Activated CD8-positive, alpha-beta memory T cell treated with anti-CD3 and anti-CD28 coated beads, Interleukin-2, amount 50 U/mL, for 24 hours (primary cell): ENCODE measurements around the gene CFAP210.
A peak's percentile ranks its signal among the peaks of the same experiment; 100 is the strongest.

ENCODE experiments used
- DNase-seq: peaks from one replicate; pipeline ENCODE4 v3.0.0-alpha.2; 2020; ENCODE audit errors: extremely low read depth

CFAP210 gene, protein sequence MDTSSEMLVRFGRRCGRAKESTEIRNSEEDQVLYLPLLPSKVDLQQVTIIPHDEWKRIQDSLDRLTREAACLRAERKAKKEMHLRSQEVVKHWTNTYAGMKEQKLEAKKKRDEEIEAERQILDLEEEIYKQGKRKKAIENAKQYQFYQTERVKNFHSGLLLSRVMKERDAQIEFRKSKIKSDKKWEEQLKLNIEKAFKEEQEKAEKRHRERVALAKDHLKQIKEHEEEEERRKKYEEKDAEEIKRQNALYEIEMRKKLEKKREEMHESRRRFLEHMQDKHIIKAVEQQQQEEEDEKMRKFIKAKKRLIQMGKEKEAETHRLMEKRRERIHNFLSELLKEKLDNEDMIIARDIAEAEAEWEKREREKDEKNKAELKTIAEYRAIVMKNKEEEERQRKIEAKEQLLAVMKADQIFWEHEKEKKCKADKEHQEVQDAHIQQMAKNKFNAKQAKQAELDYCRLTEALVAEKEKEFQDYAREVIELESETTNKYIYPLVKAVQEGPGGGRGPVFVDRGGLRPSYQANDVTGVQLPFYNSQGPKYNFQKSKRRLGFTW

DNA sequence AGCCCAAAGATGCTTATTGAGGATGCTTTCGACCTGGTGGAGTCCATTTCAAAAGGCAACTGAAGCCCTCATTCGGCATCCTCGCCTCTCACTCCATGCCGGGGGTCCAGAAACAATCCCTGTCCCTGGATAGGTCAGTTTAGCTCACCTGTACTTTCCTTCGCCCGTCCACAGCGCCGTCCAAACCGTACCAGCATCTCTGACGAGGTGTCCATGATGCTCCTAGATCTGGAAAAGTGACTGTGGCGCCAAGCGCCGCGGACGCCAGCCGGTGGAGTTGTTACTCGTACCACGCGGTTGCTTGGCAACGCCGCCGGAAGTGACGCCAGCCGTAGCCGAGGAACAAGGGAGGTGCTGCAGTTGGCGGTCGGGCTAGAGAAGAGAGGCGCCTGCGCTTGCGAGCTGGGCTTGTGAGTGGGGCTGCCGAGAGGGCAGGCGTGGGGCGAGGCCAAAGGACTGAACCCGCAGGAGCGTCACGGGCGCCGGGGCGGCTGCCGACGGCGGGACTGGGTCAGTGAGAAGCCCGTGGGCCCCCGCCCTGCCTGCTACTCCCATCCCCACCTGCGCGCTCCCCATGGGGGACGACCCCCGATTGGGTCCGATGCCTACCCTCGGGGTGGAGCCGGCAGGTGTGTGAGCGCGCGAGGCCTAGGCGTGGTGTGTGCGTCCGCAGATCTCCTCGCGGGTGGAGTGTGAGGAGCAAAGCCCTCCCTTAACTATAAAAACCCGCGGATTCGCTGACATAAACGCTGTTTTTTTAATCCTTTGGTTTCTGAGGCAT, at the start of gene CFAP210, which contains the start of gene PHOSPHO2:
Gene CFAP210 (minus strand): TSS at position 293 of the 781 bp plus-strand sequence. CDS start 78 bp downstream, at position 215.
Gene PHOSPHO2 (plus strand): TSS at position 357 of the 781 bp plus-strand sequence. CDS start 6,503 bp downstream, outside the sequence.
- DNase-seq = peak; percentile 99

DNA sequence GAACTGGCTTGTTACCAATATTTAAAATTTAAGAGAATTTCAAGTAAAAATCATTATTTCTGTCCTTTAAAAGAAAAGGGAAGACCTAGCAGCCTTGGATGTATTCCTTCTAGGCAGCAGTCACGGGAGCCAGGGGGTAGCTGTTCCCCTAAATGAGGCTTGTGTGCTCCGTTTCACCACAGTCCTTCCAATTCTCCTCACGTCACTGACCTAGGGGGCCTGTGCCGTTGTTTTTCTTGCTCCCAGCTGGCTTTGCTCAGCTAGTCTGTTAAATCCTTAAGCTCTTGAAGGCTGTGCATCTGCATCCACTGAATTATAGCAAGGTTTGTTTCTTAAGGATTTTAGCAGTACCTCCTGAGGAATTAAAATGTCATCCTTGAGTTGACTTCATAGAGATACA, 49.3 kb upstream of the CFAP210 start:
- DNase-seq = no peak

DNA sequence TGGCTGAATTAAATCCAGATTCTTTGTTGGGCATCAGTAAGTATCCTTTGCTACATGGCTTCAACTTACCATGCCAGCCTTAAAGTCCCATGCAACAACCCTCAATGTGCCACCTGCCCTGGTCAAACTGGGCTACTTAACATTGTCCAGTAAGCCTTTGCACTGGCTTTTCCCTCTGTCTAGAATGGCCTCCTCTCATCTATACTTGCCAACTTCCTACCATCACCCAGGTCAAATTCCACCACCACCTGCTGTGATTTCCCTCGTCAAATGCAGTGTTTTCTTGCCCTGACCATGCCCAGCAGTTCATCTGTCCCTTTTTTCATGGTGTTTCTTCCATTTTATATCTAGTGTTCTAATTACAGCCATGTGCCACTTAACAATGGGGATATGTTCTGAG, 45.1 kb upstream of the CFAP210 start:
- no peak for DNase-seq

DNA sequence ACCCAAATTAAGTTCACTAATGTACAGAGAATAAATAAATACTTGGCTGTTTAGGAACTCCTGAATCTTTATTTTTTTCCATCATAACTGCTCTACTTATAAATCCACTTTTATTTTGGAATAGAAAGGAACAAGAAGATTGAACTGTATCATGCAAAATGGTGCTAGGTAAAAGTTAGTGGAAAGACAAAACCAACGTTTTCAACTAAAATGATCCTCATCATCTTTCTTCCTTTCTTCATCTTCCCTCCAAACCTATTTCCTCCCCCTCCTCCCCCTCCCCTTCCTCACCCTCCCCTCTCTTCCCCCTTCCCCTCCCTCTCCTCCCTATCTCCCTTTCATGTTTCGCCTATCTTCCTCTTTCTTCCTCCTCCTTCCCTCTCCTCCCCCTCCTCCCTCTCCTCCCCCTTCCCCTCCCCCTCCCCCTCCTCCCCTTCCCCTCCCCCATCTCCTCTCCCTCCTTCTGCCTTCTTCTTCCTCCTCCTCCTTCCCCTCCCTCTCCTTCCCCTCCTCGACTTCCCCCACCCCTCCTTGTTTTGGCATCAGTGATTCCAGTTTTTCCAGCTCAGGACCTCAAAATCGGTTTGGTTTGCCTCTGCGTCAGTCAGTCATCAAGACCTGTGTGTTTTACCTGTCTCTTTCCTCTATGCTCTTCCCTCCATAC, 44.5 kb upstream of the CFAP210 start:
- no peak for DNase-seq

DNA sequence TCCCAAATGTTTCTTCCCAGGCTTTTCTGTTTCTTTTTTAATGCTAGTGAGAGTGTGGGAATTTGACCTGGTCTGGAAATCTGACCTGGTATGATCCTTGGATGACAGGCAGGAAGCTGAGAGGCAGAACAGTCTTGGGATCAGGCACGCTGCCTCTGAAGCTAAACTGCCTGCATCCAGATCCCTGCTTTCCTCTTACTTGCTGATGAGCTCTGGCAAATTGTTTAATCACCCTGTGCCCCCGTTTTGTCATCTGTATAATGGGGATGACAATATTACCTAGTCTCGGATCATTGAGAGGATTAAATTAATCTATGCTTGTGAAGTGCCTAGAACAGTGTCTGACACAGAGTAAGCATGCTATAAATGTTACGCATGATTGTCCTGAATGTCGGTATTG, 42.7 kb upstream of the CFAP210 start:
- no peak for DNase-seq

DNA sequence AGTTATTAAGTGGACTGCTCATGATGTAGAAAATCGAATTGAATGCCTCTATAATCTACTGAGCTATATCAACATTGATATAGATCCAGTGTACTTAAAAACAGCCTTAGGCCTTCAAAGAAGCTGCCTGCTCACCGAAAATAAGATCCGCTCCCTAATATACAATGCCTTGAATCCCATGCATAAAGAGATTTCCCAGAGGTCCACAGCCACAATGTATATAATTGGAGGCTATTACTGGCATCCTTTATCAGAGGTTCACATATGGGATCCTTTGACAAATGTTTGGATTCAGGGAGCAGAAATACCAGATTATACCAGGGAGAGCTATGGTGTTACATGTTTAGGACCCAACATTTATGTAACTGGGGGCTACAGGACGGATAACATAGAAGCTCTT, 41.4 kb upstream of the CFAP210 start:
- DNase-seq = no peak

DNA sequence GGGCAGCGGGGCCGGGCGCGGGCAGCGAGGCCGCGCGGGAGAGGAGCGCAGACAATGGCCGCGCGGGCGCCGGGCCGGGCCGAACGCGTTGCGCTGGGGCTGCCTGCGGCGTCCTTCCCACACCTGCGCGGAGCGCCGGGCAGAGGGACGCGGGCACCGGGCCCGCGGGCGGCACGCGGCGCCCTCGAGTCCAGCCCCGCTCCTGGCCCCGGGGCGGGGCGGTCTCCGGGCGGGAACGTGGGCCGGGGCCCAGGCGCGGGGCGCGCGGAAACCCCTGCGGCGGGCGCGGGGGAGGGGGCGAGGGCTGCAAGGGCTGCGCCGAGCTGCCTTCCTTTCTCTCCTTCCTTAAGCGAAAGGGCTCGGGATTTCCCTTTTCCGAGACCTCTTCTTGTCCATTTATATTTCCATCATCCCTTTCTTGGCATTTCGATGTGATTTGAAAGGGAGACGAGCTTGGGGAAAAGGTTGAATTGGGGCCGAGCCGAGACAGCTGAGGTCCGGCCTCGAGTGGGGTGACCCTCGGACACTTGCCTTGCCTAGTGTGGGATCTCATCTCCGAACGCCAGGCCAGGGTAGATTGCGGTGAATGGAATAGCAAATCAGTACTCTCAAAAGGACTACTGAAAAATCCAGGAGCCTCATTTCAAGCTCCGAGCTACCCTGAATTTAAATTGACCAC, 40.1 kb upstream of the CFAP210 start:
- DNase-seq = no peak

DNA sequence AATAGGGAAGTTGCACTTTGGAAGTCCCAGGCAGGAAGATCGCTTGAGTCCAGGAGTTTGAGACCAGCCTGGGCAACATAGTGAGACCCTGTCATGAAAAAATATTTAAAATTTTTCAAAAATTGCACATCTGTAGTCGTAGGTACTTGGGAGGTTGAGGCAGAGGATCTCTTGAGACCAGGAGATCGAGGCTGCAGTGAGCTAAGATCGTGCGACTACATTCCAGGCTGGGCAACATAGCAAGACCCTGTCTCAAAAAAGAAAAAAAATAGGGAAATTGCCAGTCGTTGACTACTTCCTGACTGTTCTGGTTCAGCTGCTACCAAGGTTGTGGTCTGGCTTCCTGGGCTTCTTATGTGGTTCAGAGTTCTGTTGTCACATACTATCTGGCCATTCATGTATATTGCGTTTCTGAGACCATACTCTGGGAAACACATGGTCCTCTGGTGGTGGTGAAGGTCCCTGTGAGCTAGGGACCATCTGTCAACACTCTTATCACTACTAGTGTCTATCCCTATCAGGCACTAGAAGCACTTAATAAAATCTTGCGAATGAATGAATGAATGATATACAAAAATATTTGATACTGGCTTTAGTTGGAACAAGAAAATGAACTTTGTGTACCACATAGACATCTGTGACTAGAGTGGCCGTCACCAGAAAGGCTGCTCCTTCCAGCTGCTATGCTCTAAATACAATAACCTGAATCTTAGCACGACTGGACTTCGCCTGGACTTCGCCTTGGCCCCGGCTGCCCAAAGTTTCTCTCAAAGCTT, 38.6 kb upstream of the CFAP210 start:
- DNase-seq = no peak

DNA sequence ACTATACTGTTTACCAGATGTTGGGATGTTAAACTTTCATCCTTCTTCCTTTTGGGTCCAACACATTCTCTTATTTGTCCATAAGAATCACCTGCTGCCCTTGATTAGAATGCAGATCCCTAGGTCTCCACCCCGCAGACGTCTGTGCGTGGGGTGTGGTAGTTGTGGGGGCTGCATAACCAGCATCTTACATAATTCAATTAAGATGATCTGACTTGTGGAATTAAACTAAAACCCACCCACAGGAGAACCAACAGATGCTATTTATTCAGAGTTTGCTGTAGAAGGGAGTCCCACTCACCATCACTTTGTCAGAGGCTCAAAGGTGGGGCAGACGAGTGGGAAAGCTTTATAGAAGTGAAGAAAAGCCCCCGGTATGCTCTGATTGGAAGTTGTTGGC, 37.9 kb upstream of the CFAP210 start:
- no peak for DNase-seq

DNA sequence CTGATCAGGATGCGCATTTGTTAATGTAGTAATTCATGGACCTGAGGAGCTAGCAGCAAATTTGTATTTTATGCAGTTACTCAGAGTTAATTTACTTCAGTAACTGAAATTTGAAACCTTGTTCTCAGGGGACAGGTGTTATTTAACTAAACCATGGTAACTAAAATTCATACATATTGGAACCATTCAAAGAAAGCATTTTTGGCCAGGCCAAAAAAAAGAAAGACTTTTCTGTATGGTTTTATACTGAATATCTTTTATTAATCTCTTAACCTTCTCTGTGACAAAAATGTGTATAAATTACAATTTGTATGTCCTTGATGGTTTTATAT, 35.0 kb upstream of the CFAP210 start:
- DNase-seq = no peak

DNA sequence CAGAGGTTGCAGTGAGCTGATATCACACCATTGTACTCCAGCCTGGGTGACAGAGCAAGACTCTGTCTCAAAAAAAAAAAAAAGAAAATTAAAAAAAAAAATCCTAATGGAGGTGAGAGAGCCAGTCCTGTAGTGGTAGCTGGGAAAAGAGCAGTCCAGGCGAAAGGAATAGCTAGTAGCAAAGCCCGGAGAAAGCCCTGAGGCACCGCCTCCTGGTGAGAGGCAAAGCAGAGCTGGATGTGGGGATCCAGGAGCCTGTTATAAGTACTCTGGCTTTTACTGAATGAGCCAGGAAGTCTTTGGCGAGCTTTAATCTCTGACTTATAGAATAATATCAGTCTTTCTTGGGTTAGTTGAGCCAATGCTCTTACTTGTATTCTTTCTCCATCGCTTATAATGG, 32.9 kb upstream of the CFAP210 start:
- no peak for DNase-seq

DNA sequence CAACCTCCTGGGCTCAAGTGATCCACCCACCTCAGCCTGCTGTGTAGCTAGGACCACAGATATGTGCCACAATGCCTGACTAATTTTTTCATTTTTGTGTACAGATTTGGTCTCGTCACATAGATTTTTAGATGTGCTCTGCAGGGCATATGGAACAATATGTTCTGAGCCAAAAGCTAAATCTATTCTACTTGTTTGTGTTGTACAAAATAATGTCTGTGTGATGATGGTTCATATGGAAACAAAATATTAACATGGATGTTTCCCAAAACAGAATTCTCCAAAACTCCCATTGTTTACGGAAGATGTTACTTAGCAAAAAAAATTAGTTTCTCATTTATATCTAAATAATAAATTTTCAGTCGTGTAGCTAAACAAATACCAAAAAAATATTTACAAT, 26.8 kb upstream of the CFAP210 start:
- no peak for DNase-seq

DNA sequence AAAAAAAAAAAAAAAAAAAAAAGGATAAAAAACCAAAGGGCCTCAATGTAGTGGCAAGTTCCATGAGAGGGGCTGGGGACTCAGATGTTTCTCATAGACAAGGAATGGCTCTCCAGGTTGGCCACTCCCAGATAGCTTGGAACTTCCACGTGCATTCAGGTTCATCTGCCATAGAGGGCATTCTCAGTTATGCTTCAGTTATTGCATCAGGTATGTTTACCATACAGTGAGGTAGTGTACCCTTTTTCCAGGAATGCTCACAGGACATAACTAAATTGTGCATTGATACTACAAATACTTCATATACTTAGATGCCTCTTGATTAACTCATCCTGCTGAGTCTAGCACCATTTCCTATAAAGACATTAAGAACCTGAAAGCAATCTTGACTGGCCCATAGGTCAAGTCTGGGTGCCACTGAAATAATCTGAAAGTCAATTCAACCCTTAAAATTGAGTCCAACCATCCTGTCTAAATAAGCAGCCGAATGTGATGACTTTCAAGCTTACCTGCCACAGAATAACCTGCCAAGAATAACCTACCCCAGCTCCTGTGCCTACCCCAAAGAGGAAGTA, 24.8 kb upstream of the CFAP210 start:
- no peak for DNase-seq

DNA sequence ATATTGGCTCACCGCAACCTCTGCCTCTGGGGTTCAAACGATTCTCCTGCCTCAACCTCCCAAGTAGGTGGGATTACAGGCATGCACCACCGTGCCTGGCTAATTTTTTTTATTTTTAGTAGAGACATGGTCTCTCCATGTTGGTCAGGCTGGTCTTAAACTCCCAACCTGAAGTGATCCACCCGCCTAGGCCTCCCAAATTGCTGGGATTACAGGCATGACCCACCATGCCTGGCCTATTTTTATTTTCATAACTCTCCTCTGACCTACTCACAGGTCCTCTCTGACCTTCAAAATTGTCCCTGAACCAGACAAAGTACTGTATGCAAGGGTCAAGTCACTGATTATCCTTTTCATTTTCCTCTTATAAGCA, 23.5 kb upstream of the CFAP210 start:
- no peak for DNase-seq

DNA sequence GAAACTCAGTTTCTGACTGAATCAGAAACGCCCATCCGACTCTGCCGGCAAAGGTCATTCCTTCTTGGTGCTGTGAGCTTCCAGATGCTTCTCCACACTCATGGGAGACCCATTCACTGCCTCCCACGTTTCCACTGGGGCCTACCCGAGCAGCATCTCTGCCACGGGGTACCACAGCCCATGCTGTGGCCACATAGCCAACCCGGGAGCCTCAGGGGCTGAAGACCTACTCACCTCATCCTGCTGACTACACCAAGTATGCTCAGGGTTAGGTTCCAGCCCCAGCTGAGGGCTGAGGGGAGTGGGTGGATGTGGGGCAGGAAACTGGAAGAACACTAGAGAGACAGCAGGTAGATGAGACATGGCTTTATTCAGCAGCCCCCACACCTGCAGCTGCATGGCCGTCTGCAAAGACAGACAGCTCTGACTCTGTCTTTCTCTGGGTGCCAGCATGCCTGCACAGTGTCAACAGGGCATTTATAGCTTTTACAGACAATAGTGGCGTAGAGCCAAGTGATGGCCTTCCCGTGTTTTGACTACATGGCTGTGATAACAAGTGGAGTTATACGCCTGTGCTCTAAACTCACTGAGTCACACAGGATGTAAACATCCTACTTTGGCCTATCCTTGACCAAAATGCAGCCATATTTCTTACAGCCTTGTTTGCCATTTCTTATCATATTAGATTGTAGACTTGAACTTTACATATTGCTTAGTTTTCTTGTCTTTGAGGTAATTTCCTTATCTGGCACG, 22.9 kb upstream of the CFAP210 start:
- DNase-seq = no peak

DNA sequence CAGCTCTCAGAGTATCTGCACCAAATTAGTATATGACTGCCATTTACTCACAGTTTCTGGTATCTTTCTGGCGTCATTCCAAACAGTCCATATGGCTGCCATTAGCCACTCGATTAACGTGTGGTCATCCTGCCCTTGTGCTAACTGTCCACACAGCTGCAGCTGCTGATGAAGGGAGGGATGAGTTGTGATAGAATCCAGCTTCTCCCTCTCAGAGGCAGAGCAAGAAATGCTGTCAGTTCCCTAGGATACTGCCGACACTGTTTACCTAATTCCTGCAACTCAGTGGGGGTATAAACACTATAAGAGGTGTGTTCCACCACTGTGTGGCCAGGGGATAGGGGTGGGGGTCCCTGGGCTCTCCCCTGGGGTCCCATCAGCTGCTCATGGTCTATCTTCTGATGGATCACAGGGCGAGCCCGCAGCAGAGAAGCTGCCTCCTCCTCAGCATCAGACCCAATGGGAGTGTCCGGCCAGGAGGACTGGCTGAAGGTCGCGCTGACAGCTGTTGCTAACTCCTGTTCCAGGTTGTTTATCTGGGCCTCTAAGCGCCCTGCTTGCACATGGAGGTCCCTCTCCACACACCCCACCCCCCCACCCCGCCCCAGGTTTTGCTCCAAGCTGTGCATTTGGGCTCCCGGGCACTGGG, 22.2 kb upstream of the CFAP210 start:
- DNase-seq = no peak

DNA sequence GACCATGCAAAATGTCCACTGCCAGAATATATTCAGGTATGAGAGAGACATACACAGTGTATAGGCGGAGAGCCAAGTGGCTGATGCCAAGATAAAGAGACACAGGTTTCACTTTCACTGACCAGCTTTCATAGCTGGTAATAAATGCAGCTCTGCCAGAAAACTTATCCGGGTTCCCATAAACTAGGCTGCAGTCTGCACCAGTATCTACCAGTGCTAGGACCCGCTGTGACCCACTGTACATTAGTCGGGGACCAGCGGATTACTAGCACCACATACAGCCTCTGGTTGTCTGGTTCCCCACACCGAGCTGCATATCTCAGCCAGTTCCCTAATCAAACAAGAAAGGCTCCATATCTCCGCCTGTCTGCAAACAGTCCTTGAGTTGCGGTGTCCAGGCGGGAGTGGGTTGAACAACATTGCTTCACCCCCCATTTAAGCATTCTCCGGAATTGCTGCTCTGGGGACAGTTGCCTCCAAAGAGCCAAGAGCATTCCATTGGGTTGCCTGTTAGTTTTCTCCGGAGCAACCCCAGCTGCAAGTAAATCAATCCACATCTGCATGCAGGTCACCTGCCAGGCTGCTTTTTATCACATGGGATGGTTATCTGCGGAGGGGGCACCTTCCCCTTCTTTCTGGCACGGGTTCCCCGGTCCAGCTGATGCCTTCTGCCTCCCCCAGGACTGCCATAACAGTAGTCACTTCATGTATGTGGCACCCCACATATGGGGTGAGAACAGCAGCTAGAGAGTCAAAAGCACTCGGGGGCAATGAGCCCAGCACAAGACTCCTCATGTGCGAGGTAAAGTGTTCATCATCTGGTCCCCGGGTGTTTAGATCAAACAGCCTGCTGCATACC, 21.4 kb upstream of the CFAP210 start:
- no peak for DNase-seq

DNA sequence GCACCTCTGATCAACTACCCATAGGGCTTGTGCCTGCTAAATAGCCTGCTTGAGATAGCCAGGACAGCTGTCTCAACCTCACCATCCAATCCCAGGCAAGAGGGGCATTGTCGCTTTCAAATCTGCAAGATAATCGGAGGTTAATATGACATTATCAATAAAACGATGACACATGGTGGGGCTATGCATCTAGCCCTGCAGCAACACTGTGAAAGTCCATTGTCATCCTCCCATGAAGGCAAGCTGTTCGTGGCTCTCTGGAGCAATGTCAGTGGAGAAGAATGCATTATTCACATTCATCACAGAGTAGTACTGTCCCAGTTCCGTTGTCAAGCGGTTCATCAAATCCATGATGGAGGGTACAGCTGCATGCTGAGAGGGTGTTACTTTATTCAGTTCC, 20.5 kb upstream of the CFAP210 start:
- no peak for DNase-seq
